H1 (cell line): ENCODE measurements around the gene ACYP2. TPM values are rescaled to one million over a fixed set of nuclear protein-coding genes. Genes with fewer than 3 reads are reported as not detected.

Experiments used
- CTCF ChIA-PET: fragments of 300-600 bp; sonication (Branson Sonifier 250); formaldehyde crosslinking; loops from one replicate; lab custom pipeline; 2021; ENCODE audit not compliant: partially characterized antibody; lab: Charles Lee
- POLR2A ChIA-PET: fragments of 300-600 bp; sonication (Branson Sonifier 250); formaldehyde crosslinking; loops from one replicate; lab custom pipeline; 2021; ENCODE audit warnings: inconsistent platforms; ENCODE audit not compliant: partially characterized antibody; lab: Charles Lee
- DNase-seq, 2 experiments: peaks; one replicate each; pipeline versions ENCODE4 v3.0.0 to v3.0.0-alpha.2; 2010 to 2022; ENCODE audit warnings: low spot score in 2 of 2, low read depth in 1 of 2, mixed read lengths in 1 of 2
- FAIRE-seq: peaks from 2 replicates; lab custom pipeline; 2011; peaks lifted over from hg19 to GRCh38; lab: Jason Lieb, UNC
- H2AFZ ChIP-seq: 2 replicates; pipeline ENCODE4 v1.8.1; 2012; ENCODE audit warnings: low read length, inconsistent platforms
- H2AK5ac ChIP-seq: 2 replicates; pipeline ENCODE4 v1.6.1; 2013; ENCODE audit warnings: low read depth, low read length
- H2BK120ac ChIP-seq: replicated peaks from 2 replicates; pipeline ENCODE3; 2013; ENCODE audit warnings: low read depth, low read length, inconsistent platforms
- H2BK12ac ChIP-seq: 2 replicates; pipeline ENCODE4 v1.6.1; 2013; ENCODE audit warnings: low read depth, low read length
- H2BK15ac ChIP-seq: 2 replicates; pipeline ENCODE4 v1.6.1; 2013; ENCODE audit warnings: low read length
- H2BK20ac ChIP-seq: 2 replicates; pipeline ENCODE4 v1.6.1; 2013; ENCODE audit warnings: low read length
- H2BK5ac ChIP-seq: 2 replicates; pipeline ENCODE4 v1.6.1; 2013; ENCODE audit warnings: low read depth, low read length
- H3K14ac ChIP-seq: 2 replicates; pipeline ENCODE4 v1.6.1; 2013; ENCODE audit warnings: inconsistent platforms; ENCODE audit not compliant: insufficient read length
- H3K18ac ChIP-seq: 2 replicates; pipeline ENCODE4 v1.6.1; 2013; ENCODE audit warnings: low read length; ENCODE audit errors: extremely low read depth
- H3K23ac ChIP-seq: 2 replicates; pipeline ENCODE4 v1.6.1; 2013; ENCODE audit warnings: inconsistent platforms; ENCODE audit not compliant: insufficient read length
- H3K23me2 ChIP-seq: 2 replicates; pipeline ENCODE4 v1.6.1; 2013; ENCODE audit warnings: low read depth, low read length
- H3K27ac ChIP-seq: 2 replicates; pipeline ENCODE4 v1.6.1; 2011; ENCODE audit warnings: low read depth, low read length, inconsistent platforms
- H3K27me3 ChIP-seq, 4 experiments: replicated peaks in 1 of 4; 1 replicate in 1 of 4; 2 replicates in 3 of 4; pipeline versions ENCODE4 v1.6.1 to v1.8.1; 2011 to 2013; ENCODE audit warnings: low read length in 3 of 4, mild to moderate bottlenecking in 3 of 4, inconsistent platforms in 2 of 4, mixed read lengths in 2 of 4, moderate library complexity in 1 of 4; ENCODE audit not compliant: control insufficient read depth in 3 of 4, insufficient read depth in 3 of 4; ENCODE audit errors: extremely low read depth in 1 of 4
- H3K36me3 ChIP-seq, 4 experiments: 2 replicates each; pipeline versions ENCODE4 v1.6.1 to v1.8.1; 2011 to 2013; ENCODE audit warnings: mild to moderate bottlenecking in 4 of 4, low read length in 3 of 4, moderate library complexity in 2 of 4, control low read depth in 1 of 4, inconsistent platforms in 1 of 4; ENCODE audit not compliant: insufficient read depth in 4 of 4, control insufficient read depth in 2 of 4
- H3K4ac ChIP-seq: replicated peaks from 2 replicates; pipeline ENCODE3; 2013; ENCODE audit warnings: low read length, low read depth, mixed read lengths, inconsistent platforms; ENCODE audit not compliant: insufficient read length
- H3K4me1 ChIP-seq, 4 experiments: replicated peaks in 1 of 4; 1 replicate in 1 of 4; 2 replicates in 3 of 4; pipeline versions ENCODE4 v1.6.1 to v1.8.1; 2011 to 2013; ENCODE audit warnings: low read length in 3 of 4, inconsistent platforms in 2 of 4, mixed read lengths in 1 of 4; ENCODE audit not compliant: insufficient read depth in 4 of 4, control insufficient read depth in 3 of 4
- H3K4me2 ChIP-seq, 2 experiments: 2 replicates each; pipeline versions ENCODE4 v1.6.1 to v1.8.1; 2011 to 2013; ENCODE audit warnings: low read depth in 2 of 2, low read length in 2 of 2, control low read depth in 1 of 2, inconsistent platforms in 1 of 2, mild to moderate bottlenecking in 1 of 2; ENCODE audit not compliant: insufficient read depth in 1 of 2
- H3K4me3 ChIP-seq, 4 experiments: fragments of 200-600, 300-600 bp in 1 of 4; sonication (generic), shearing (Covaris generic), sonication (Bioruptor Twin) in 1 of 4; 2 replicates each; pipeline versions ENCODE4 v1.5.1 to v1.8.1; 2011 to 2016; ENCODE audit warnings: low read length in 4 of 4, low read depth in 3 of 4, control low read depth in 2 of 4, inconsistent platforms in 2 of 4, mild to moderate bottlenecking in 2 of 4, mixed read lengths in 1 of 4, moderate library complexity in 1 of 4; ENCODE audit not compliant: insufficient read depth in 2 of 4; ENCODE audit errors: extremely low read depth in 1 of 4
- H3K56ac ChIP-seq: replicated peaks from 2 replicates; pipeline ENCODE3; 2013; ENCODE audit warnings: low read depth, mild to moderate bottlenecking, mixed read lengths, low read length, inconsistent platforms; ENCODE audit not compliant: insufficient read length
- H3K79me1 ChIP-seq: 2 replicates; pipeline ENCODE4 v1.6.1; 2013; ENCODE audit warnings: low read depth, low read length, control low read depth
- H3K79me2 ChIP-seq, 2 experiments: 2 replicates each; pipeline versions ENCODE4 v1.6.1 to v1.8.1; 2012 to 2013; ENCODE audit warnings: low read length in 2 of 2, mild to moderate bottlenecking in 2 of 2, inconsistent platforms in 1 of 2; ENCODE audit not compliant: insufficient read depth in 2 of 2, control insufficient read depth in 1 of 2
- H3K9ac ChIP-seq, 4 experiments: replicated peaks in 1 of 4; 1 replicate in 1 of 4; 2 replicates in 3 of 4; pipeline versions ENCODE4 v1.6.1 to v1.8.1; 2011 to 2013; ENCODE audit warnings: low read depth in 3 of 4, low read length in 3 of 4, control low read depth in 2 of 4, mild to moderate bottlenecking in 2 of 4, moderate library complexity in 2 of 4, inconsistent platforms in 1 of 4; ENCODE audit errors: extremely low read depth in 1 of 4
- H3K9me3 ChIP-seq, 2 experiments: 2 replicates each; pipeline versions ENCODE4 v1.6.1 to v1.8.1; 2012 to 2013; ENCODE audit warnings: mild to moderate bottlenecking in 2 of 2, moderate library complexity in 2 of 2, control low read depth in 1 of 2, inconsistent platforms in 1 of 2, low read depth in 1 of 2, low read length in 1 of 2, mixed read lengths in 1 of 2; ENCODE audit not compliant: insufficient read depth in 2 of 2
- H4K20me1 ChIP-seq, 2 experiments: replicated peaks in 1 of 2; 2 replicates each; pipeline versions ENCODE3 to v1.8.1; 2011 to 2013; ENCODE audit warnings: inconsistent platforms in 2 of 2, low read length in 2 of 2, mild to moderate bottlenecking in 1 of 2; ENCODE audit not compliant: insufficient read depth in 2 of 2, control insufficient read depth in 1 of 2
- H4K5ac ChIP-seq: 2 replicates; pipeline ENCODE4 v1.6.1; 2013; ENCODE audit warnings: low read length, low read depth, mixed read lengths, inconsistent platforms; ENCODE audit not compliant: insufficient read length
- H4K8ac ChIP-seq: 2 replicates; pipeline ENCODE4 v1.8.0; 2013; ENCODE audit warnings: mild to moderate bottlenecking, moderate library complexity, low read length, inconsistent platforms; ENCODE audit not compliant: insufficient read depth; ENCODE audit errors: extremely low read depth
- H4K91ac ChIP-seq: replicated peaks from 2 replicates; pipeline ENCODE3; 2013; ENCODE audit warnings: low read length, mixed read lengths, inconsistent platforms; ENCODE audit not compliant: insufficient read length
- CBX8 ChIP-seq: fragments of 300-800, 300-1000 bp; sonication (generic); IDR thresholded peaks from 2 replicates; pipeline ENCODE4 v1.7.1; 2016; ENCODE audit warnings: low read depth, low read length, borderline replicate concordance
- RFX5 ChIP-seq: IDR thresholded peaks from 2 replicates; pipeline ENCODE4 v1.6.1; 2011; ENCODE audit warnings: low read depth, low read length, improper control_type of control experiment, borderline replicate concordance
- WGBS, 2 experiments: shearing (Covaris generic) in 1 of 2; methylation state at CpG; one replicate each; pipeline versions ENCODE4 v1.1.6 to v1.1.7; 2013 to 2015; ENCODE audit warnings: low lambda C conversion rate in 2 of 2, mixed read lengths in 2 of 2, inconsistent platforms in 1 of 2, low coverage in 1 of 2, missing lambda C conversion rate in 1 of 2; ENCODE audit not compliant: insufficient replicate concordance in 2 of 2, insufficient coverage in 1 of 2, insufficient read length in 1 of 2; ENCODE audit errors: extremely low coverage in 1 of 2, missing lambda C conversion rate in 1 of 2; 5-methylcytosine and 5-hydroxymethylcytosine counted together
- polyA plus RNA-seq, 7 experiments: library from polyadenylated mRNA; depleted of rRNA in 3 of 7; stranded (reverse) in 5 of 7; unstranded in 2 of 7; fragments of >200 nt in 5 of 7; fragments of 200-250 nt in 2 of 7; gene quantifications; 1 replicate in 5 of 7; 2 replicates in 1 of 7; 4 replicates in 1 of 7; pipeline versions ENCODE4 v1.2.1 to v1.2.3, GENCODE V29; 2011 to 2013; ENCODE audit warnings: missing spikeins in 2 of 7, mixed read lengths in 2 of 7
- total RNA-seq: library from RNA; stranded (reverse); fragmentation: NEBNext Ultra II Directional; extraction: Animal tissue kit (Norgen Biotek cat#: 25700); gene quantifications from 2 replicates; pipeline ENCODE4 v1.2.1, GENCODE V29; 2021

ACYP2 gene
- total and polyA plus RNA-seq, 2 of the 8 experiments (the other 6 are each of a cell fraction or from before 2014, with no cell fraction given) = 3.4 to 4.4 TPM

- POLR2A ChIA-PET = no interaction called here
- Histone ChIP-seq H3K23ac (no peak overlapping the region), H4K91ac (no peak overlapping the region), H3K79me1 (no peaks in the 10 kb centered on the region), H3K4ac (no peak overlapping the region), H3K18ac (no peak overlapping the region), H3K9me3 (peaks cover 0 to 3% of the 10 kb centered on the region in 2 experiments; a peak in 1 of 4 replicates), H3K9ac (no peak overlapping the region), H3K14ac (no peak overlapping the region), H2AFZ (no peak overlapping the region), H2BK120ac (no peak overlapping the region), H4K8ac (no peak overlapping the region), H3K36me3 (no peaks in the 10 kb centered on the region), H2AK5ac (no peak overlapping the region), H4K5ac (no peak overlapping the region), H2BK15ac (no peak overlapping the region), H3K4me3 (no peak overlapping the region), H2BK5ac (no peak overlapping the region), H3K27me3 (no peaks in the 10 kb centered on the region), H3K23me2 (no peaks in the 10 kb centered on the region; the same call in 1 of the 2 replicates), H2BK12ac (no peak overlapping the region), H3K4me2 (no peak overlapping the region), H3K79me2 (no peaks in the 10 kb centered on the region), H3K4me1 (no peaks in the 10 kb centered on the region), H4K20me1 (no peaks in the 10 kb centered on the region), H2BK20ac (no peak overlapping the region), H3K27ac (no peak overlapping the region), H3K56ac (no peak overlapping the region)
- CTCF ChIA-PET = interaction anchor here (1.0 to 1.3 kb wide), 2 partner anchors 11 to 14 kb away, joined by 3 to 5 read pairs; no protein-coding TSS in a partner anchor
- FAIRE-seq = no peak
- DNase-seq = no peak
- TF ChIP-seq CBX8 (no peak), RFX5 (no peak)
- 90% methylated on average over 1 of the region's 1 CpG; no CpG with 5 or more reads in 1 of the 2 experiments for WGBS, 2 experiments
Measured at GRCh38 chr2:54267577-54267976, 152.2 kb downstream of the ACYP2 start.
